ENCODE results near the gene HCN3. TPM values are rescaled to one million over a fixed set of nuclear protein-coding genes. Genes with fewer than 3 reads are reported as not detected.

The HCN3 gene
- total and polyA plus RNA-seq, 2 of the 13 experiments (the other 11 are each of a cell fraction or from before 2014, with no cell fraction given), result 2.4 to 10.2 TPM

GRCh38 chr1:155309423-155310021 lies 32.3 kb downstream of the HCN3 start (continued):
- TF ChIP-seq ZFP91 (CRISPR knock-in tag; IDR thresholded peaks at IDR 0.05; ENCODE audit: borderline replicate concordance), result 0 out of 2 replicates have a peak, but pooled peaks have one; percentile 9
- peak; percentile 16; the same call in 1 of the 2 replicates for TF ChIP-seq CTCF (CRISPR knock-in tag; IDR thresholded peaks at IDR 0.05)
- no peak for TF ChIP-seq ARID2 (CRISPR knock-in tag; IDR thresholded peaks at IDR 0.05; ENCODE audit: borderline replicate concordance)
- TF ChIP-seq TFDP1 (CRISPR knock-in tag; IDR thresholded peaks at IDR 0.05; ENCODE audit: borderline replicate concordance), result no peak
- no peak for TF ChIP-seq LCORL (IDR thresholded peaks at IDR 0.05)
- 0 out of 2 replicates have a peak, but pooled peaks have one; percentile 8 for TF ChIP-seq LCORL (CRISPR knock-in tag; IDR thresholded peaks at IDR 0.05)
- no peak for TF ChIP-seq PITX1 (CRISPR knock-in tag; IDR thresholded peaks at IDR 0.05)
- TF ChIP-seq AGO1 (IDR thresholded peaks at IDR 0.05; ENCODE audit: low read depth, low read length, poor library complexity, severe bottlenecking), result no peak
- TF ChIP-seq ZC3H13 (CRISPR knock-in tag; IDR thresholded peaks at IDR 0.05), result 0 out of 2 replicates have a peak, but pooled peaks have one; percentile 18
- no peak for TF ChIP-seq ZUFSP (CRISPR knock-in tag; IDR thresholded peaks at IDR 0.05; ENCODE audit: borderline replicate concordance)
- TF ChIP-seq SNAPC2 (CRISPR knock-in tag; IDR thresholded peaks at IDR 0.05), result 0 out of 2 replicates have a peak, but pooled peaks have one; percentile 24
- TF ChIP-seq CREB1 (IDR thresholded peaks at IDR 0.05), result no peak
- no peak for TF ChIP-seq CREB1 (CRISPR knock-in tag; IDR thresholded peaks at IDR 0.05)
- TF ChIP-seq ZNF225 (CRISPR knock-in tag; IDR thresholded peaks at IDR 0.05), result no peak
- no peak for TF ChIP-seq GTF2F1 (IDR thresholded peaks at IDR 0.05; ENCODE audit: low read length)
- no peak for TF ChIP-seq ADNP (CRISPR knock-in tag; IDR thresholded peaks at IDR 0.05)
- no peak for TF ChIP-seq THAP9 (CRISPR knock-in tag; IDR thresholded peaks at IDR 0.05; ENCODE audit: borderline replicate concordance)
- 0 out of 2 replicates have a peak, but pooled peaks have one; percentile 34 for TF ChIP-seq SP2 (CRISPR knock-in tag; IDR thresholded peaks at IDR 0.05)
- TF ChIP-seq MAFF (IDR thresholded peaks at IDR 0.05; ENCODE audit: low read depth, low read length), result no peak
- TF ChIP-seq SRSF9 (IDR thresholded peaks at IDR 0.05; ENCODE audit: borderline replicate concordance, insufficient read depth, low read depth, low read length, poor library complexity, severe bottlenecking), result no peak
